ENCODE measurements around the gene GRM1.

The GRM1 gene

DNA sequence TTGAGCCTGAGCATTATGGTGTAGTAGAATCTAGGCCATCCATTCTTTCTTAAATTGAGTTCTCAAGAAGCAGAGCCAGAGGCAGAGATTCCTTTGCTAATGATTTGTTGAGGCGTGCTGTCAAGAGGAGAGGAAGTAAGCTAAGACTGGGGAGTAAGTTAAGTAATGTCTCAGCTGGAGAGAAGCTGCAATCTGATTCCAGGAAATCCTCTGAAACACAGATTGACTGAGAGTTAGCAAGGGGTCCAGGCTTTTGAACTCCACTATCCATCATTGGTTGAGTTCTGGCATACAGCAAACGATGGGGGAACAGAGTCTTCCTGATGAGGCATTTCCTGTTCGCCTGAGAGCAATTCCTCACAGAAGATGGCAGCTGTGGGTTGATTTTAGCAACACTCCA, 307.3 kb downstream of the GRM1 start:
- peak; percentile 28 for DNase-seq

- DNase-seq = no peak
Measured at GRCh38 chr6:146337376-146337775, 308.5 kb downstream of the GRM1 start.

DNA sequence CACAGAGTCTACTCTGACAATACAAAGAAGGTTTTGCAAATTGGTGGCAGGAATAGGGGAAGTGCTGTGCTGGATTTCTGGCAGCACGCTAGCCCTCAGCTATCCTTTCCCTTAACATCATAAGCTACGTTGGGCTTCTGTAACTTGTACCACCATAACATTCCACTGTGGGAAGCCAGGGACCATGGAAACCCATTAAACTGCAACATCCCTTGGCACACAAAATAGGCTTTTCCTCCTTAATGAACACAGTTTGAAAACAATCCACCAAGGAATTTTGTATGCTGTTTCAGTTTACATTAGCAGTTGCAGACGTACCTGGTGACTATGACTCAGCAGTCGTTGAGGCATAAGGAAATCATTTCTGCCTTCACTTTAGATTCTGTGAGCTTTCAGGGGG, 310.9 kb downstream of the GRM1 start:
- DNase-seq = peak; percentile 35

DNA sequence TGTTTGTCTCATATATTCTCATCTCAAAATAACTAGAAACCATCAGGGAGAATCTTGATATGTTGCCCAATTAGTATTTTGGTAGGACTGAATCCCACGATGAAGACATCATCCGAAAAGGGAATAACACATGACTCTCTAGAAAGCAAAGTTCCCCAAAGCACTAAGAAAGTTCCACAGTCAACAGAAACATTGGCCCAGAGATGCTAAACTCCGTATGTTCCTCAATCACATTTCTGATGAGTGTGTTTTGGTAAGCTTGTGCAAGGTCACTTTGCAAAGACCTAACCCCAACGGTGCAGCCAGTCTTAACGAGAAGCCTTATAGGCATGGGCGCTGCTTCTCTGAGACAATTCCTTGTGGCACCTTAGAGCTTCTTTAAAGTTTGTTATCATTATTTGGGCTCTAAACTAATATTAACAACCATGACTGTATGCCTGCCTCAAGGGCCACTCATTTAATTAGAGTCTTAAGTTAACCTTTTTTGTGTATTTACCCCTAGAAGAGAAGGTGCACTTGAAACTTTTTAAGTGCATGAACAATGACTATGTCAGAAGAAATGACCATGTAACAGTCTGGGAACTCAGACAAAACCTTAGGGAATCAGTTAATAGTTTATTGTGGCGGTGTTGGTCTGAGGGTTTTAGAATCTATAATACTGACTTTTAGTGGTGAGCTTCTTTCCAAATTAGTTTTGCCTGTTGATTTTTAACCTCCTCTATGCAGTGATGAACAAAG, 312.8 kb downstream of the GRM1 start:
- DNase-seq = peak; percentile 61

GRCh38 chr6:146345598-146345997, 316.7 kb downstream of the GRM1 start:
- DNase-seq = no peak

DNA sequence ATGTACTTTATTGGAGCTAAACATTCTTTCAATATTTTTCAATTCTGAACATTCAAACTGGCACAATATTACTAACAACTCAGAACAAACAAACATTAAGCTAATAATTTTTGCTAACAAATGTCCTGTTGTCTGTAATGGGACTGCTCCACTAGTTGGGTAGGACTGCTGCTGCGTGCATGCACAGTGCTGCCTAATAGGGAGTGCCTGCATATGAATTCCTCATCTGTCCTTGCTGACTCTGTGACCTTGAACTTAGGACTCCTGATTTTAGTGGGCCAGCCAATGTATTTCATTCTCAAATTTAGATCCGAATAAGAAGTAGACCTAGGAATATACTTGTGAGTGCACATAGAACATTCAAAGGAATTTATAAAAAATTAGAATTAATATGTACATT, 318.2 kb downstream of the GRM1 start:
- DNase-seq = no peak

- DNase-seq = no peak
Measured at GRCh38 chr6:146347690-146348089, 318.8 kb downstream of the GRM1 start.

GRCh38 chr6:146351018-146351417, 322.2 kb downstream of the GRM1 start:
- DNase-seq = no peak

DNA sequence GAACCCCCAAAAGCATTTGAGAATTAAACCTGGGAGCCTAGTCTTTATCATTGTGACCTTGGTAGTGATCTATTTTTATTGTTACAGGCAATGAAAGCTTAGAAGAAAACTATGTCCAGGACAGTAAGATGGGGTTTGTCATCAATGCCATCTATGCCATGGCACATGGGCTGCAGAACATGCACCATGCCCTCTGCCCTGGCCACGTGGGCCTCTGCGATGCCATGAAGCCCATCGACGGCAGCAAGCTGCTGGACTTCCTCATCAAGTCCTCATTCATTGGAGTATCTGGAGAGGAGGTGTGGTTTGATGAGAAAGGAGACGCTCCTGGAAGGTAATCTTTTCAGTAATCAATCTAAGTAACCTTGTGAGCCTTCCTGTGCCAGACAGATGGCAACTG, 323.3 kb downstream of the GRM1 start:
- no peak for DNase-seq

- peak; percentile 68 for DNase-seq
Measured at GRCh38 chr6:146354451-146354850, 325.6 kb downstream of the GRM1 start.

- DNase-seq = no peak
Measured at GRCh38 chr6:146355521-146356100, 326.7 kb downstream of the GRM1 start.

- DNase-seq = peak; percentile 87
Measured at GRCh38 chr6:146357578-146358430, 328.9 kb downstream of the GRM1 start.

DNA sequence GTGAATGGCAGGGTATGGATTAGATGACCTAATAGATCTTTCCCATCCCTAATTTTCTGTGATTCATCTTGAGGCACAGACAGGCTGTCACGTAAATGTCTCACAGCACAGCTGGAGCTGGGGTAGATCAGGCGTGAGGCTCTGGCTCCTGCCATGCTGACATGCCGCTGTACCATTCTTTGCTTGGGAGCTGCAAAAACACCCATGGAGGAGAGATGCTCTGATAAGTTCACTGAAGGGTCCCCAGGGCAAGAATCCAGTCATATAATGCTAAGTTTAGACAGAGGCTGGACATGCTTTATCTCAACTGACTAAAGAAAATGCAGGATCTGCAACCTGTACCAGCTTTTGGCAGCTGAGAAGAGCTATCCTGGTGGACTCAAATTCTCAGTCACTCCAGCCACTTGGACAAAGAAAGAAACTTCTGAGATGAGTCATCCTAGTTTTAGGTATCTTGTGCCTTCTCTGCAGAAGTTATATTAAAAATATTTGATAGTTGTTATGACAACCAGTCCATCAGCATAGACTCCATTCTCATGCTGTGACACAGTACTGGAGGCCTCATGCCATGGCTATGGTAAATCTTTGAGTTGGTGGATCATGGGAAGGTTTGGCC, 329.7 kb downstream of the GRM1 start:
- DNase-seq = no peak

DNA sequence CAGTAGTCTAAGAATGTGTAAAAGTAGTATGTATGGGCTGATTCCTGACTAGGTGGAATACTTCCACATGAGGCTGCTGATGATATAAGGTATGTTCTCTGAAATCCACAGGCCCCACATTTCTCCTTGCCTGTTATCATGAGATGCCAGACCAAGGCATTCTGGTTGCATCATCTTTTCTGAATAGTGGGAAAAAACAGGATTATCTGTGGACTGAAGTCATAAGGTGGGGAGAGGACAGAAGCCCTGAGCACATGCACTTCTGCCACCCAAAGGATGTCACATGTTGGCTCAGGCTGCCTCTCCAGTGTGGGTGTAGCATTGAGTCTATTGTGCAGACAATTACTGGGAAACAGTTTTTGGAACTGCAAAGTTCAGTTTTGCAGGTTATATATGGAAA, 330.3 kb downstream of the GRM1 start:
- DNase-seq = peak; percentile 35

- no peak for DNase-seq
Measured at GRCh38 chr6:146361128-146361924, 332.5 kb downstream of the GRM1 start.

DNA sequence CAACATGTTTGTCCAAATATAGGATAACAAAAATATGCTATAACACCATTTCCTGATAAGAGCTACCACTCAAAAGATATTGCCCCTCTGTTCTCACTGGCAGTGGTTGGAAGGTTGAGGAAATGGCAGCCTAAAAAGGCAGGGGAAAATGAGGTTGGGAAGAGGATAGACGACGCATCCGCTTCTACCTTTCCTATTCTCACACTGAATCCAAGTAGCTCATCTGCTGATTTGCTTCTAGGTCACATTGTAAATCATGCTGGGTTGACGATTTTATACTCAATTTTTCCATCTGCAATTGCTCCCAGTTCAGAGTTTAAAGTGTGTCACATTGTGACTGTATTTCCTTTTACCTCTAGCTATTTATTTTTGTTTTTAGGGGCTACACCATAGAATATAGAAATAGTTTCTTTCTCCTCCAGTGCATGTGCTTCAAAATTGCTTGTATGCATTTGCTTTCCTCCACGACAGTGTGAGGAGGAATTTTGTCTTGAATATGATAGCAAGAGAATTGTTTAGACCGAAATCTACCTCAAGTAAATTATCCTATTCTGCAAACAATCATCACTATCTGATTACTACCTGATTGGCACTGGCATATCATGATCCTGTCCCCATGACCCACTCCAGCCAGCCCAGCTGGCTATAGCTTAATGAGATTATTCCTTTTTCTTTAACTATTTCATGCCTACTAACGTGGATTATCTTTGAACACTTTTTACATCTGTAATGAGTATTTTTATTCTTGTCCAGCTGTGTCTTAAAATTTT, 335.2 kb downstream of the GRM1 start:
- no peak for DNase-seq

GRCh38 chr6:146364816-146365594, 336.1 kb downstream of the GRM1 start:
- DNase-seq = no peak

DNA sequence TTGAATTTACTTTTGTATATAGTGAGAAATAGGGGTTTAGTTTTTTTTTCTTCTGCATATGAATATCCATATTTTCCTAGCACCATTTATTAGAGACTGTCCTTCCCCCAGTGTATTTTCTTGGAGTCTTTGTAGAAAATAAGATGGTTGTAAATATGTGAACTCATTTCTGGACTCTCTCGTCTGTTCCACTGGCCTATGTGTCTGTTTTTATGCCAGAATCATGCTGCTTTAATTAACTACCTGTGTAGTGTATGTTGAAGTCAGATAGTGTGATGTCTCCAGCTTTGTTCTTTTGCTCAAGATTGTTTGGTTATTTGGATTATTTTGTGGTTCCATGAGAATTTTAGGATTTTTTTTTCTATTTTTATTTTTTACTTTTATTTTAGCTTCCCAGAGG, 338.2 kb downstream of the GRM1 start:
- DNase-seq = no peak

- DNase-seq = no peak
Measured at GRCh38 chr6:146369866-146370265, 341.0 kb downstream of the GRM1 start.

DNA sequence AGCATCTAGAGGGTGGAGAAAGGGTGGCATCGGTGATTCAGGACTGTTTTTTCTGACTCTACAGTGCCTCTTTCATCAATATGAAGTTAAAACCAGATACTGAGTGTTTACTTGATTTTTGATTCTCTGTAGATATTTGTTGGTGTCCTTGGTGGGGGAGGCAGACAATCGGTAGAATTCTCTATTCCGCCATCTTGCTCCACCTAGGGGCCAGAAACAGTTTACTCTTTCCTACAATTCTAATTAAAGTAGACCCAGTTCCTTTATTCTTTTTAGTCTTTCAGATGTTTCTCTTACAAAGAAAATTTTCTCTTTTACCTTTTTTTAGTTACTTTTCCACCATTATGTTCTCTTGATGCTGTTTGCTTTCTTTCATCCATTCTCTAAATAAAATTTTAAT, 352.6 kb downstream of the GRM1 start:
- no peak for DNase-seq

All from suppressor macrophage treated with lipopolysaccharide for 4 hours (primary cell).